NCI-H1436 (cell line): Measurements from ENCODE around the gene CTNNBL1.

Experiments
- DNase-seq: peaks from one replicate; lab custom pipeline; 2025; lab: John Stamatoyannopoulos, UW

CTNNBL1 gene

DNA sequence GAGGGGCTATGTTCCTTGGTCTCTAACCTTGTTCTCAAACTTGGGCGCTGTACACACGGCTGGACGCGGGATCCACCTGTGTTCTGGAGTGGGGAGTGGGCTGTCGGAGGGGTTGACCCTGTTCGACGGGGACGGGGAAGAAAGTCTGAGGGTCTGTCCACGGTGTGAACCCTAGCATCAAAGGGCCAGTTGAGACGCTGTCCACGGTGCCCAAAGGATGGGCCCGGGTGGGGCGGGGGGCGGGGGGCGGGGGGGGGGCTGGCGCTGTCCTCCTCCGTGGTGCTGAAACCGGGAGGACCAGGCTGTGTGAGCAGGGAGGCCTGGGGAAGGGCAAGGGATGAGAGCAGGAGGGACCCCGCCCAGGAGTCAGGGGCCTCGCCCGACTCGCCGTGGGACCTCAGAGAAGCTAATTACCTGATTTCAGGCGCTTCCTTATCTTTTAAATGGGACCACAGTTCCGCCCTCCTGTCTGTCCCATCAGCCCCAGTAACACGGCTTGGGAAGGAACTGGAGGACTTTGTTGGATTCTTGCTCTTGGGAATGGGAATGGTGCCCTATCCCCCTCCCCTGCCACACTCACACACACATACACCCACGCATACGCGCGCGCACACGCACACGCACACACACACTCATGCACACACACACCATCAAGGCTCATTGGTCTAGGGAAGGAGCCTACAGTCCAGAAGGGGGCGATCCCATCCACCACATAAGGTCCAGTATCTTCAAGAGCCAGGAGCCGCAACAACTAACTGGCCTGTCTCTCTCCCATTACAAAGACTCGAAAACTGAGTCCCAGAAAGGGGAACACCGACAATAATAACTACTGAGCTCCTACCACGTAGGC, 208.0 kb downstream of the CTNNBL1 start:
- peak; percentile 19 for DNase-seq

DNA sequence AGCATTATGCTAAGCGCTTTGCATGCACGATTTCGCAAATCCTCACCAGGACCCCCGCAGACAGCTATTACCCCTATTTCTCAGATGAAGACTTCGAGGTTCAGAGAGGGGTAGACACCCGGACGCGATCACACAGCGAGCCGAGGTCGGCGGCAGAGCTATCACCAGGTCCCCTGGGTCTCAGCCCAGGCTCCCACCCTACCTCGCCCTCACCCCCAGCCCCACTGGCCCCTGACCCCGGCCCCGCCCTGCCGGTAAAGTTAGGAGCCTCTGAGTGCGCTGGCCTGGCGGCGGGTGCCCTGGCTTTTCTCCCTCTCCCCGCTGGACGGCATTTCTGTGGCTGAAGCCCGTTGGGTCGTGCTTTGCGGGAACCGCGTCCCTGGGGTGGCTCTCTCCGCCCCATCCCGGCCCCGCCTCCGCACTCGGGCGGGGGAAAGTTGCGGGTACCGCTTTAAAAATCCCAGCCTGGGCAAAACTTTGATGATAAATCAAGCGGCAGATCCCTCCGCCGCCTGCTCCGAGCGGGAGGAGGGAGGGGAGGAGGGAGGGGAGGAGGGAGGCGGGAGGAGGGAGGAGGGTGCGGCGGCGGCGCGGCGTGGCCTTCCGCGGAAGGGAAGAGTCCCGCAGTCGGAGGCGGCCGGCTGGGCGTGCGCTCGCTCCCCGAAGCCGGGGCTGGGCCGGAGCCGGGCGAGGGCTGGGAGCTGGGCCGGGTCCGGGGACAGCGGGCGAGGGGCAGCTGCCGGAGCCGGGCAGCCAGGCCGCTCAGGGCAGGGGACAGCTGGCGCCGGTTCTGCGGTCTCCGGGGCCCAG, 208.9 kb downstream of the CTNNBL1 start, which contains the start of gene VSTM2L:
TSS of gene VSTM2L (plus strand) at position 624 of the 810 bp plus-strand sequence. CDS start 224 bp downstream, outside the sequence.
- DNase-seq: no peak

DNA sequence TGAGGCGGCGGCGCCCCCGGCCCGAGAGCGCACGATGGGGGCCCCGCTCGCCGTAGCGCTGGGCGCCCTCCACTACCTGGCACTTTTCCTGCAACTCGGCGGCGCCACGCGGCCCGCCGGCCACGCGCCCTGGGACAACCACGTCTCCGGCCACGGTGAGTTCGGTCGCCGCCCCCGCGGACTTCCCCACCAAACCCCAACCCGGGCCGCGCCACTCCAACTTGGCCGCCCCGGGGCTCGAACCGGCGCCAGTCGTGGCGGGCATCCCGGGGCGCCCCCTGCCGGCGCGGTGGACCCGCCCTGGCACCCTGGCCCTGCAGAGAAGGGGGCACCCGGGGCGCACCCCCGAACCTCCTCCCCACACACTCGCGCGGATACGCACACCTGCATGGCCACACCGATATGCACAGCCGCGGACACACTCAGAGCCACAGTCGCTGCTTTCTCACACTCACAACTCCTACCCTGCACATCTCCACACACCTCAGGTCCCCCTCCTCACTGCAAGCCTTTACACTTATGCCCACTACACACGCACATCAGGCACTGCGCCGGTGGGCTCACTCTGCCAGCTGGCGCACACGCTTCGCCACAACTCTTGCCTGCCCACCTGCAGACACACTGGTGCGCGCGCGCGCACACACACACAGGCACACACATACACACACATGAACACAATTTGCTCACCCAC, 209.6 kb downstream of the CTNNBL1 start:
- no peak for DNase-seq

DNA sequence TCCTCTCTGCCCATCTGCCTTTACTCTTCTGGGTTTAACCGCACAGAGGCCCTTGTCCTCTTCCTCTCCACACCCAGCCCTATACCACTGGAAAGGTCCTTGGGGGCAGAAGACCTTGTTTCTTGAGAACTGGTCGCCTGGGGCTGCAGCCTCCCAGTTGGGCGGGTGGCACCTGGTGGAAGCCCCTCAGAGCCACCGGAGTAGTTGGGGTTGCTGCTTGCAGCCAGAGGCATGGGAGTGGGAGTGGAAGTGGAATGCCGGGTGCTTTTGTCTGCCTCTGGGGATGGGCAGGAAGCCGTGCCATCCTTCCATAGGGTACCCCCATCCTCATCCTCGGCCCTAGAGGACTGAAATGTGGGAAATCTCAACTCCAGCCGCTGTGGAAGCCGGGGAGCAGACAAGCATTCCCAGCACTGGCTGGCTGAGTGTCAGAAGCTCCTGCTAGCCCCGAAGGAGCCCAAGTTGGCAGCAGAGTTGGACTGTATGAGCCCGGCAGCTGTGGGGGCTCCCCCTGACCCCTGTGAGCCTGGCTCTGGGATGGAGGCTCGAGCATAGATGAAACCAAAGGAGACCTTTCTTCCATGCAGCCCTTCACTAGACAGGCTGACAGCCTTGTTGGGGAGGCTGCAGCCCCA, 210.3 kb downstream of the CTNNBL1 start:
- DNase-seq: no peak

DNA sequence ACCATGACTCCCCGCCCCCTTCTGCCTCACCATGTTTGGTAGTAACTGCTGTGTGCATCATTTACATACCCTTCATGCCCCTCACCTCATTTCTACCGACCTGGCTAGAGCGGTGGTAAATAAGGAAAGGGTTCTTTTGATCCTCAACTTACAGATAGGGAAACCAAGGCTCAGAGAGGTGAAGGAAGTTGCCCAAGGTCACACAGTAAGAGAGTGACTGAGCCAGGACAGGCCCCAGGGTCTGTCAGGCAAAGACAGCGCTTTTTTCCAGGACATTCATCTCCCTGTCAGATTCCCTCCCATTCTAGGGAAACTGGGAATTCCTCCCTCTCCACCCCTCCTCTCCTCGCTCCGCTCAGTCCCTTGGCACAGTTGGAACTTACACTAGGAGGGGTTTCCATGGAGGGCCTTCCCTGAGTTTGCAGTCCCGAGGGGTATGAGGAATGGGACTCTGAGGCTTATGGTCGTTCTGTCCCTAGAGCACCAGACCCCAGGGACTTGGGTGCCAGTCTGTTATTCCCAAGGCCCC, 211.1 kb downstream of the CTNNBL1 start:
- DNase-seq: no peak

DNA sequence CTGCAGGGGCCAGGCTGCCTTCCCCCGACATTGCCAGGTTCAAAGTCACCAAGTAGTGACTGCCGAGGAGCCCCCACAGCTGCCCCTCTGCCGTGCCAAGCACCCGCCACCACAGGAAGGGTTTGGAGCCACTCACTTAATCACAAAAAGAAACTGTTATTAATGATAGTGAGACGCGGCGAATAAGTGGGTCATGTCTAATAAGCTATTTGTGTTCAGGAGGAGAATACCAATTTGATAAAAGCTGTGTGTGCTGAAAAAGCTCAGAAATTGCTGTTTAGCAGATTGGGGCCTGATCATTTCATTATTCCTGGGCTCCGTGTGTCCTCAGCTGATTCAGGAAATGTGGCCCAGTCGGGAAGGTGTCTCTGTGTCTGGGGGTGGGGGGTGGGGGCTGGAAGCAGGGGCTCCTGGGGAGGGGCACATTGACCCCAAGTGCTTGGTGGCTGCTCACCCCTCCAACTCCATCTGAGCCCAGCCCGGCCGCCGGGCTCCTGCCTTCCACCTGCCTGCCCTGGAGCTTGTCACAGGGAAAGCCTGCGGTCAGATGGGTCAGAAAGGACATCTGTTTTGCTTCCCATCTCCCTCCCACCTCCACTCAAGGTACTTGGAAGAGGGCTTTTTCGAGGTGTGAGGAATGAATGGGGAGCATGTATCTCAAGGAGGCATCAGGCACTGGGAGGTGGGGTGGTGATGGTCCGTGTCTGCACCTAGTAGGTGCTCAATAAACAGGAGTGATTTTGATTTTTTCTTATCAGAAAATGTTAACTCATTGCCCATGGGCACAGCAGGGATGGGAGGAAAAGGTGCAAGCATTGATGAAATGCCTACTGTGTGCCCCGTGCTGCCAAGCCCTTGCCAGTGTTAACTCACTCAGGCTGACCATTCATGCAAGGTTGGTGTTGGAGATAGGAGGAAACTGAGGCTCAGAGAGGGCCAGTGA, 212.1 kb downstream of the CTNNBL1 start:
- no peak for DNase-seq

DNA sequence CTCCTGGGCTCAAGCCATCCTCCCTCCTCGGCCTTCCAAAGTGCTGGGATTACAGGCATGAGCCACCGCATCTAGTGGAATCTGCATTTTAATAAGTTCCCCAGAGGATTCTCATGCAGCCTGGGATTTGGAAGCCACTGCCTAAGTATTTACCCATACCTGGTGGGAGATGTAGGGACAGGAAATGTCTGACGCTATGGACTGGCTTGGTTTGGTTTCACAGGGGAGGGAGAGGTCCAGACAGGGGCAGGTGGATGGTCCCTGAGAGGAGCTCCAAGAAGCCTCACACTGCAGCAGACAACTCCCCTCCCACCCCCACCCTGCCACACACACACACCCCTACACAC, 213.5 kb downstream of the CTNNBL1 start:
- no peak for DNase-seq

DNA sequence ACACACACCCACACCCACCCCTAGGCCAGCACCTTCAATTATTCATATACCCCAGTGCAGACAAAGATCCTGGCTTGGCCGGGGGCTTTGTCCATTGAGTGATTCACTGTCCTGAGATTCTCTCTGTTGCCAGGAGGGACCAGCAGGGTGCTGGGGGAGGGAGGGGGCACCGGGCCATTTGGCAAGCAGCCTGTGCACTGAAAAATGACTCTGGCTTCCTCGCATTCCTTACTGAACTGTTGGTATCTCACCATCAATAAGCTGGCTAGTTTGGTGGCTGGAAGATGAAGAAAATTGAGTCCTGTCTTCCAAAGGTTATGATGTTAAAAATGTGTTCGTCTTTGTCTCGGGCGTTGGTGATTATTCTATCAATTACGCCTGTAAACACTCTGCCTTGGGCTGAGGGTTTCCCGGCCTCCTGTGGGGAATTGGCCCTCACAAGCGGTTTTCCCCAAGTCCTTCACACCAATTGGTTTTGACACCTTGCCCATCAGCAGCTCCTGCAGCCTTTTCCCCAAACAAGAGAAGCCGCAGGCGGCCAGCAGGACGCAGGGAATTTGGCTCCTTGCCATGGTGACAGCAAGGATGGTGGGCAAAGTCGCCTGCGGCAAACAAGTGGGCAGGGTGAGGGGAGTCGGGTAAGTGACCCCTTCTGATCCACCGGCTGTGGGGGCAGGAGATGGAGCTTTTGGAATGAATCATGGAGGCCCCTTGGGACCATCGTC, 214.0 kb downstream of the CTNNBL1 start:
- no peak for DNase-seq

DNA sequence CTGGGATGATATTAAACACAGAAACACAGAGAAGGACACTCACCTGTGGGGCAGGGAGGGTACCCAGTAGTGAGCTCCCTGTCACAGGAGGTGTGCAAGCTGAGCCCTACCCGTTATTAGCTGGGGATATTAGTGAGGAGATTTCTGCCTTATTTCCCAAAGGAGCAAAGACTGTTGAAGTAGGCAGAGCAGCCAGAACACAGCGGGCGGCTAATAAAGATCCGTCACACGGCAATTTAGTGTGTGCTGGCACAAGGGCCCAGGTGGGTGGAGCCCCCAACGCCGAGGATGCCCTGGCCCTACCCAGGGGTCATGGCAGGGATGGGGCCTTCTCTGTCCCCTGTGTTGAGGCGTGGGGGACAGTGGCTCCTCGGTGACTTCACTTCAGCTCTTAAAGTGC, 217.4 kb downstream of the CTNNBL1 start:
- no peak for DNase-seq

DNA sequence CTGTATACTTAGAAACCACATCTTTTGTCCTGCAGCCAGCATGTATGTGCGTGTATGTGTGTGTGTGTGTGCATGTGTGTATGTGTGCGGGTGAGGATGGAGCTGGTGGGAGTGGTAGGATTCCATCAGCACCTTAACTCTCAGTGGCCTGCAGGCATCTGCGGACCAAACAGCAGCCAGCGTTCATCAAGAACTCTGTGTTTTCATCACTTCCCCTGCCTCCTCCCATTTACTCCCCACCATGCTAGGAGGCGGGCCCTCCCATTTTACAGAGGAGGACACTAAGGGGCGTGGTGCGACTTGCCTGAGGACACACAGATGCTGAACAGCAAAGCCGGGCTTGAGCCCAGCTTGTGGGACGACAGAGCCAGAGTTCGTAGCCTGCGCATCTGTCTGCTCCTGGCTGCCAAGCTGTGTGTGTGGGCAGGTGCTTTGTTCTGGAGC, 218.0 kb downstream of the CTNNBL1 start:
- DNase-seq: peak; percentile 76

DNA sequence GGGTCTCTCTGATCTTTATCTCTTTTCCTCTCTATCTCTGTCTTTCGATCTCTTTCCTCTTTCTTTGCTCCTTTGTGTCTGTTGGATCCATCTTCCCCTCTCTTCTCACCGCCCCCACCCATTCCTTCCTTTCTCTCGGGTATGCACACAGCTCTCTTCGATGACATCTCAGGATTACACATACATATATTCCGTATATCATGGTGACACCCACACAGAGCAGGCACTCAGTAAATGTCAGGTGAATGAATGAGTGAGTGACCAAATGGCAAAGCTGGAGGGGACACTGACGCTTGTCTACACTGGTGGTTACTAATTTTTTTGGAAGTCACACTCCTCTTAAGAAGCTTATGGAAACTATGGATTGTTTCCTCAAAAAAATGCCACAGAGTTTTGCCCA, 219.0 kb downstream of the CTNNBL1 start:
- DNase-seq: no peak

DNA sequence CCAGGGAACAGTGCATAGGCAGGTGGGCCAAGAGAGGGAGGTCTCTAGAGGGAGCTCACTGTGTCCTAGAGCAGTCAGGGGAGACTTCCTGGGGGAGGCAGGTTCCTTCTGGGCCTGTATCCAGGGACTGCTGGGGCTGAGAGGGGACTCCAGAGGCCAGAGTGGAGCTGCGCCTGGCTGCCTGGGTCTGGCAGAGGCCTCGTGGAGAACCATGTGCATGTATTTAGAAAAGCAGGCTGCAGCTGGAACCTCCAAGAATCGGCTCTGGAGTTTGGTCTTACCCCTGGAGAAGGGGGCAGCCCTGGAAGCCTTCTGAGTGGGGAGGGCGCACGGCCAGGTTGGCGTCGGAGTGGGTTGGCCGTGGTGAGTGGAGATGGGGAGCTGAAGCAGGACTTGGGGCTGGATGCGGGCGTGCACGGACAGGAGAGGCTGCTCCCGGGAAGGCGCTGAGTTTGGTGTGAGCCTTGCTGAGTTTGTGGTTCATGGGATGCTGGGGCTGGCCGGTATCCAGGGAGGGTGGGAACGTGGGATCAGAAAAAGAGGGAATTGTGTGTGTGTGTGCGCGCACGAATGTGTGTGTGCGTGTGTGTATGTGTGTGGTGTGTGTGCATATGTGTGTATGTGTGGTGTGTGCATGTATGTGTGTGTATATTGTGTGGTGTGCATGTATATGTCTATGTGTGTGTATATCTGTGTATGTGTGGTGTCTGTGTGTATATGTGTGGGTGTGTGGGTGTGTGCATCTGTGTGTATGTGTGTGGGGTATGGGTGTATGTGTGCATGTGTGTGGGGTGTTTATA, 219.9 kb downstream of the CTNNBL1 start:
- no peak for DNase-seq

DNA sequence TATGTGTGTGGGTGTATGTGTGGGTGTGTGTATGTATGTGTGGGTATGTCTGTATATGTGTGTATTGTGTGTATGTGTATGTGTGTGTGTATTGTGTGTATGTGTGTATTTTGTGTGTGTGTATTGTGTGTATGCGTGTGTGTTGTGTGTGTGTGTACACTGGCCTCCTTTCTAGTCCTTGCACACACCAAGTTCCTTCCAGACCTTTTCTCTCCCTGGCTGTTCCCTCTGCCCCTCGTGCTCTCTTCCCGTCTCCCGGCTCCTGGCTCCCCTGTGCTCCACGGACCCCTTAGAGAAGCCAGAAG, 220.5 kb downstream of the CTNNBL1 start:
- DNase-seq: no peak

DNA sequence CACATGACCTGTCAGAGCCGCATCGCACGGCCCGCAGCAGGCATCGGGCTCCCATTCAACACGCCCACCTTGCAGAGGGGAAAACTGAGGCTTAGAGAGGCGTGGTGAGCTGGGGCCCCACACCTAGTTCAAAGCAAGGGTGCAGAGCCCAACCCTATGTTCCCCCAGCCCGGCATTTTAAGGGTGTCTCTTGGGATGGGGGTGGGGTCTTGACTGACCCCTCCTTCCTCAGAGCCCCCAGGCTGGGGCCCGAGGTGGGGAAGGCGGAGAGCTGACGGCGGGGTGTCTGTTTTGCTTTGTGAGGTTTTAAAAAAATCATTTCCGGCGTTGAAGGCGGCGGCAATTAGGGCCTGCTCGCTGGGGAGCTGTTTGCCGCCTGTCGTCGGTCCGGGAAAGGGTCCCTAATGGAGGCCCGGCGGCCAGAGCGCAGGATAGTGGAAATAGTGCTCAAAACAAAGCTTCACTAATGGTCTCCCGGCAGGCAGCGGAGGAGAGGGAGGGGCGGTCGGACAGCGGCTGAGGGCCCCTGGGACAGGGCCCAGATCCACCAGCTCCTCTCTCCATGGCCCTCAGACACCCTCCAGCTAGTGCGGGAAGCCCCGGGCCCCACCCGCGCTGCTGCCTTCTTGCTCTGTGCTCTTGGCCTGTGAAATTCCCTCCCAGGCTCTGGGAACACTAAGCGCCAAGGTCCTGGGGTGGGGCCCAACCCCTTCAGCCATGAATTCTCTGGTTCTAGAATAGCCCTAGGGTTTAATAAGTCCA, 221.0 kb downstream of the CTNNBL1 start:
- peak; percentile 53 for DNase-seq

DNA sequence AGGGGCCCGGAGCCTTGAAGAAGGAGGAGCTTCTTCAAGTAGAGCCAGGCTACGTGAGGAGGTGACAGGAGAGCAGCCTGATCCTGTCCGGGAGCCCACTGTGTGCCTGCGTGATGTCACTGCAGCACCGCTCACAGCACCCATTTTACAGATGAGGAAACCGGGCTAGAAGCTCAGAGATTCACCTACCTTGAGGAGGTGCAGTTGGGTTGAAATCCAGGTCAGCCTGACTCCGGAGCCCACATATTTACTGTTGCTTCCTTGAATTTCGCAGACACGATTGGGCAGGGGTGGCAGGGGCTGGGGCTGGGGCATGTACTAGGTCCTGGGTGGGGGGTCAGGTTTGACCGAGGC, 221.6 kb downstream of the CTNNBL1 start:
- DNase-seq: no peak

DNA sequence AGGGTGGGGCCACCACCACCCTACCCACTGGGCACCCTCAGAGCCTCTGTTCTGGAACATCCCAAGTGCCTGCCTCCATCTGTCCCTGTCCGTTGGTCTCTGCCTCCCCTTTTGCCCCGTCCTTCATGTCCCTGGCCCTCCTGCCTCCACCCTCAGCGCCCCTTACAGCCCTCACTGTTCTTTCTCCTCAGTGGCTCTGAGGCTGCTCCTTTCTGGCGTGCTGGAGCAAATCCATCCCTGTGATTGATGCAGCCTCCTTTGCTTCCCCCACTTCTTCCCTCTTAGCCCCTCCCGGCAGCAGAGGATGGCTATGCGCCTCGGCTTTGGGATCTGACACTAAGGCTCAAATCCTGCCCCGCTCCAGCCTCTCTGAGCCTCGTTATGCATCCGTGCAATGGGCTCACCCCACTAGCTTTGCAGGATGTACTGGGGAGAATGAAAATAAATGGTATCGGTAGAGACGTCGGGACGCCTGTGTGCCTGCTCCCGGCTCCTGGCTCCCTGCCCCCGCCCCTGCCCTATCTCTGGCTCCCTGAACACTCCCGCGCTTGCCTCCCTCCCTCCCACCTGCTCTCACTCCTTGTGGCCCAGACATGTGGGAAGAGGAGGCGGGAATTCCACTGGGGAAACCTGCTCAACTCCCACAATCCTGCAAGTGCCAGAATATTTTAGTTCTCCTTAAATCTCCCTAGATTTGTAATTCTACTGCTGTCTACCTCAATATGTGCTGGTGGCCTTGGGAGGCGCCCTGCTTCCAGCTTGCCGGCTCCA, 222.2 kb downstream of the CTNNBL1 start:
- no peak for DNase-seq

DNA sequence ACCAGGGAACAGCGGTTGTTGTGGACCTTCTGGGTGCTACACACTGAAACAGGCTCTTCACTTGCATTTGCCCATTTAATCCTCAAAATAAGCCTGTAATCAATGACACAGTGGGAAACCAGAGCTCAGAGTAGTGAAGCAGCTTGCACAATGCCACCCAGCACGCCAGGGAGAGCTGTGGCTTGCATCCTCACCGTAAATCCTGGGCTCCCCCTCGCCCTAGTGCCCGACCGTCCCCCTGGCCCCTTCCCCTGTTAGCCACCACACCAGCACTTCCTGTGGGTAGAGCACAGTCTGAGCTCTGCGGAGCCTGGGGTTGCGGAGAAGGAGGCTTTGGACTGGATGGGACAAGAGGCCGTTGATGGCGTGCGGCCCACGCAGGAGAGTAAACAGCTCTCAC, 223.6 kb downstream of the CTNNBL1 start:
- no peak for DNase-seq

DNA sequence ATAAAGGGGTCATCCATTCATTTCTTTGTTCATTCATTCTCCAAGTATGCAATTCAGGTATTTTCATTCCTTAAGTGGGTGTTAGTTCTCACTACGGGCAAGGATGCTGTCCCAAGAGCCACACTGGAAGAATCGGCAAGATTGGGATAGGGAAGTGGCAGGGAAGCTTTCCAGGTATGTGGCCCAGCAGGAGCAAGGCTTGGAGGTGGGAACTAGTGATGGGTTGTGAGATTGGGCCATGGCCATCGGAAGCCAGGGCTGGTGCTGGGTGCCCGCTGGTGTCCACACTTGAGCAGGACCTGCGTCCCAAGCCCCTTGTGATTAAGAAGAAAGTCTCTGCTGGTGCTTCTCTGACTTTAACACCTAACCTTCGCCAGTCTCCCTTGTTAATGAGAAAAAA, 224.2 kb downstream of the CTNNBL1 start:
- no peak for DNase-seq
